GM18873 (cell line): ENCODE measurements around the gene SCLT1.

ENCODE experiments used
- ATAC-seq: cut with Tn5 transposase; IDR thresholded peaks from one replicate; pipeline ENCODE4 v1.9.1; 2021; ENCODE audit warnings: mild to moderate bottlenecking, moderate library complexity, moderate number of reproducible peaks; ENCODE audit not compliant: unreplicated experiment, low FRiP score

The SCLT1 gene

GRCh38 chr4:128848461-128848860, 244.9 kb downstream of the SCLT1 start:
- ATAC-seq = no peak

GRCh38 chr4:128847082-128847724, 246.1 kb downstream of the SCLT1 start:
- ATAC-seq = no peak

- no peak for ATAC-seq
Measured at GRCh38 chr4:128846063-128846462, 247.3 kb downstream of the SCLT1 start.

DNA sequence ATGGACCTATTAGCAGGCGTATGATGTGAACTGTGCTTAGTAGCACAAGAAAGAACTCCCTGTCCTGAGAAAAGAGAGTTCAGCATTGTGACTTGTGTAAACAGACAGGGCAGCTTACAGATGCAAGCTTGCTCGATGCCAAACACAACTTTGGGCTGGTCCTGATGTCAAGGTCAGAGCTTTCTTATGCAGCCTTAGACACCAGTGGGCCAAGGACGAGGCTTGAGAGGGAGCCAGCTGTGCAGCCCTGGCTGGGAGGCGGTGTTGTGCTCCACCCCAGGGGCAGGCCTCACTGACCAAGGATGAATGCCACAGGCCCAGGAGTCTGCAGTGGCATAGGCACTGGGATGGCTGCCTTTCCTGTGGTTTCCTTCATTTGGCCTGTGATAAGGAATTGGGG, 248.4 kb downstream of the SCLT1 start:
- ATAC-seq = no peak

DNA sequence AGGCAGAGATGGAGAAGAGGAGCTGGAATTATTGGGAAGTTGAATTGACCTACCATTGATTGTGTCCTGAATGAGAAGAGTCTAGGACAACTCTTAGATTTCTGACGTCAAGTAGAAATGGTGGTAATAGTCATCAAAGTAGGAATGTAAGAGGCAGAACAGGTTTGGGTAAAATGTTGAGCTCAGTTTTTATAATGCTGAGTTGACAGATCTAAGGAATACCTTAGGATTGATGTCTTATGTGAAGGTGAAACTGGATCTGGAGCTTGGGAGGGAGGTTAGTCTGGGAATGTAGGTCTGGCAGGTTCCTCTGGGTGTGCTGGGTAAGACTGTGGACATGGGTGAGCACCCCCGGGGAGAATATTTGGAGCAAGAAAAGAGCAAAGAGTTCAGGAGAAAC, 251.9 kb downstream of the SCLT1 start:
- ATAC-seq = no peak

DNA sequence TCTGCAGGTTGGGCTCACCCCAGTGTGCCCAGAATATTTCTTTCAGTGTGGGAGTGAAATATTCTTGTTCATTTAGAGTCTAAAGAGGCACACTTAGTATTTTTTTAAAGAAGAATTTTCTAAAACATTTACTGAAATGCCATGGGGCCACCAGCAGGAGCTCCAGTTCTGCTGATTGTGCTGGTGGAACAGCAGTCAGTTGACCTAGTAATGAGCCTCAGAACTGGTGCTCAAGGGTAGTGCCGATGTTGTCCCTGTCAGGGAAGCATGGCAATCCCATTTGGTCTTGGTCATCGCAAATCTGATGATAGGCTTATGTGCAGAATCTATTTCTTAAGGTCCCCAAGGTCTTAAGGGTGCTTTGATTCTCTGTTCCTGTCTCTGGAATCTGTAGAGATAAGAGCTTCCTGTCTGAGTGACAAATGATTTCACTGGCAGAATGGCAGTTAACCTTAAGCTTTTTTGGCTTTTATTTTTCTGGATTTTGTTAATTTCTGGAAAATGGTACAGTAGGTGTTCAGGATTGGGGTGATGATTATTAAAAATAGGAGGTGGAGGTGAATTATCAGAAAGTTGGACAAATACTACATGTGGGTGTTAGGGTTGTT, 252.5 kb downstream of the SCLT1 start:
- ATAC-seq = no peak

- no peak for ATAC-seq
Measured at GRCh38 chr4:128837679-128838078, 255.7 kb downstream of the SCLT1 start.

DNA sequence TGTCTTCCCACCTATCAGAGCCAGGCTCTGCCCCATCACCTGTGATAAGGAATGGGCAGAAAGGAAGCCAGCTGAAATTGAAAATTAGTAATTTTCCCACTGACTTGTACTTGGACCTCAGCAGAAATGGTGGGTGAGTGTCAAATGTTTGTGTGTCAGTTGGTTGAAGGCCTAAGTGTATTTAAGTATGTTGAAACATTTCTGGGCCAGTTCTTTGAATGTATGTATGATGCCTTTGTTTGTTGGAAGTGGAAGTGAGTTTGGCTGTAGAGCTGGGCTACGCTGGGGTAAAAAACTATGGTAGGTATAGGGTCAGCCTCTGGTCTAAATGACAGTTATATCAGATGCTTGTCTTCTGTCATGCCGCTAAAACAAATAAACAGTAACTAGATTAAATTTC, 256.1 kb downstream of the SCLT1 start:
- ATAC-seq = no peak

GRCh38 chr4:128835498-128836222, 257.7 kb downstream of the SCLT1 start:
- ATAC-seq = no peak
